ENCODE results near the gene ITGAX.
"Not testable (repeated sequence)": the region's sequence is repeated elsewhere in the genome, so short reads cannot be mapped to it uniquely, and the experiment has no call there.

ITGAX gene

DNA sequence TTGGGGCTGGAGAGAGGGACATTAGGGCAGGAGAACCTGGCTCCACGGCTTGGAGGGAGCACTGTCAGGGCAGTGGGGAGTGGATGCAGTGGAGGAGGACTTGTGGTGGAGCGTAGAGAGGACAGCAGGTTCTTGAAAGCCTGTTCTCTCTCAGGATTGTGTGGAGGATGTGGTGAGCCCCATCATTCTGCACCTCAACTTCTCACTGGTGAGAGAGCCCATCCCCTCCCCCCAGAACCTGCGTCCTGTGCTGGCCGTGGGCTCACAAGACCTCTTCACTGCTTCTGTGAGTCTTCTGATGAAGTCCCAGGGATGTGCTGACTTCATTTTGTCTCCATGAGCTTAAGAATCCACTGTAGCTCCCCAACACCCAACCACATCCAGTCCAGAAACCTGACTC lies 59.7 kb downstream of the ITGAX start:
- DNase-seq (ENCODE audit: low read depth) = no peak
- no peak for TF ChIP-seq CTCF (conservative IDR thresholded peaks at IDR 0.05; ENCODE audit: control insufficient read depth, insufficient read depth, low read depth, low read length)
- no peak overlapping the region for H3K4me3 ChIP-seq (ENCODE audit: control insufficient read depth, low read depth, low read length)

GRCh38 chr16:31416371-31416770 lies 61.4 kb downstream of the ITGAX start:
- no peak for DNase-seq (ENCODE audit: low read depth)
- TF ChIP-seq CTCF (conservative IDR thresholded peaks at IDR 0.05; ENCODE audit: control insufficient read depth, insufficient read depth, low read depth, low read length) = no peak

DNA sequence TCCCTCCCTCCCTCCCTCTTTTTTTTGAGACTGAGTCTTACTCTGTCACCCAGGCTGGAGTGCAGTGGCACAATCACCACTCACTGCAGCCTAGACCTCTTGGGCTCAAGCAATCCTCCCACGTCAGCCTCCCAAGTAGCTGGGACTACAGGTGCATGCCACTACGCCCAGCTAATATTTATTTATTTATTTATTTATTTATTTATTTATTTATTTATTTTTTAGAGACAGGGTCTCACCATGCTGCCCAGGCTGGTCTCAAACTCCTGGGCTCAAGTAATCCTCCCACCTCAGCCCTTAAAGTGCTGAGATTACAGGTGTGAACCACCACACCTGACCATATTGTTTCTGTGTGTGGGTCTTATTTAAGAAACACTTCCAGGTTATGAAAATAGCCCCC lies 62.1 kb downstream of the ITGAX start:
- not testable (repeated sequence) for H3K4me3 ChIP-seq (ENCODE audit: control insufficient read depth, low read depth, low read length); DNase-seq (ENCODE audit: low read depth)

More at GRCh38 chr16:31416371-31416770, 61.4 kb downstream of the ITGAX start:
- H3K4me3 ChIP-seq (ENCODE audit: control insufficient read depth, low read depth, low read length) = no peak overlapping the region

DNA sequence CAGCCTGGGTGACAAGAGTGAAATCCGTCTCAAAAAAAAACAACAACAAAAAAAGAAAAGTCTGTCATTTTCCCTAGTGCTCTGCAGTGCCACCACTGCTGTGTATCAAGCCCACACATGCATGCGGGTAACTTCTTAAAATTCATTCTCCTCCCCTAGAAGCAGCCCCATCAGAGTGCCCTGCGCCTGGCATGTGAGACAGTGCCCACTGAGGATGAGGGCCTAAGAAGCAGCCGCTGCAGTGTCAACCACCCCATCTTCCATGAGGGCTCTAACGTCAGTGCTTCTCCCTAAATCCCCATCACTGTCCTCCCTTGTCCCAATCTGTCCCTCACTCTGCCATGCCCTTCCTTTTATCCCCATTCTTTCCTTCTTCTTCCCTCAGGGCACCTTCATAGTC lies 62.9 kb downstream of the ITGAX start:
- no peak for TF ChIP-seq CTCF (conservative IDR thresholded peaks at IDR 0.05; ENCODE audit: control insufficient read depth, insufficient read depth, low read depth, low read length)
- DNase-seq (ENCODE audit: low read depth) = no peak
- H3K4me3 ChIP-seq (ENCODE audit: control insufficient read depth, low read depth, low read length) = no peak overlapping the region

- H3K4me3 ChIP-seq (ENCODE audit: control insufficient read depth, low read depth, low read length) = no peak overlapping the region
- no peak for TF ChIP-seq CTCF (conservative IDR thresholded peaks at IDR 0.05; ENCODE audit: control insufficient read depth, insufficient read depth, low read depth, low read length)
- no peak for DNase-seq (ENCODE audit: low read depth)
These were observed 65.1 kb downstream of the ITGAX start for GRCh38 chr16:31420037-31420436.

DNA sequence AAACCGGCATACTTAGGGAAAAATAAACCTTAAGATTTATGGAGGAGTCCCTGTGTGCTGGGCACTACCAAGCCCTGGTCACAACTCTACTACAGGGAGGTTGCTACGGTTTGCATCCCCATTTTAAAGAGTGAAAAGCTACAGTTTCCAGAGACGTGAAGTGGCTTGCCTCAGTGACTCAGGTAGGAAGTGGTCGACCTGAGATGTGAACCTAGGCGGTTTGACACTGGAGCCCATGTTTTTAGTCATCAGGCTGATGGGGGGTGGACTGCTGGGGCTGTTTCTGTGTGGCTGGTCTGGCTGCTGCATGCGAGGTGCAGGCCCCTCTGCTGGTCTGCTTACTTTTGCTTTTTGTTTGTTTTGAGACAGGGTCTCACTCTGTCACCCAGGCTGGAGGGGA lies 66.6 kb downstream of the ITGAX start:
- H3K4me3 ChIP-seq (ENCODE audit: control insufficient read depth, low read depth, low read length) = no peak overlapping the region
- DNase-seq (ENCODE audit: low read depth) = no peak
- no peak for TF ChIP-seq CTCF (conservative IDR thresholded peaks at IDR 0.05; ENCODE audit: control insufficient read depth, insufficient read depth, low read depth, low read length)

DNA sequence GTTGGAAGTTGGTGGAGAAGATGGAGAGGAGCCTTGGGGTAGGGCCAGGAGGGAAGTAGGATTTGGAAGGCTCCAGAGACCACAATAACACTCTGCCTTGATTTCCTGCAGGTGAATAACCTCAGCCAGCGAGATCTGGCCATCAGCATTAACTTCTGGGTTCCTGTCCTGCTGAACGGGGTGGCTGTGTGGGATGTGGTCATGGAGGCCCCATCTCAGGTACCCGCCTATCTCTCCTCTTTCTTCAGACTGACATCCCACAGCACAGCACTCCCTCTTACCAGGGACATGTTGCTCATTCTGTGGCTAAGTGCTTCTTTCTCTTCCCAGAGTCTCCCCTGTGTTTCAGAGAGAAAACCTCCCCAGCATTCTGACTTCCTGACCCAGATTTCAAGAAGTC lies 68.3 kb downstream of the ITGAX start:
- TF ChIP-seq CTCF (conservative IDR thresholded peaks at IDR 0.05; ENCODE audit: control insufficient read depth, insufficient read depth, low read depth, low read length) = no peak
- no peak overlapping the region for H3K4me3 ChIP-seq (ENCODE audit: control insufficient read depth, low read depth, low read length)
- DNase-seq (ENCODE audit: low read depth) = no peak
